Measurements from ENCODE around the gene ANTXR2.

GRCh38 chr4:79993476-79993875 lies 79.6 kb downstream of the ANTXR2 start:
- TF ChIP-seq CTCF (IDR thresholded peaks at IDR 0.05) (no peak), POLR2A (IDR thresholded peaks at IDR 0.05) (no peak), EP300 (IDR thresholded peaks at IDR 0.05) (no peak)
